HG03442 (cell line): Measurements from ENCODE around the gene FAM117A.
"Not testable (repeated sequence)": the region's sequence is repeated elsewhere in the genome, so short reads cannot be mapped to it uniquely, and the experiment has no call there.

Experiments used
- ATAC-seq: cut with Tn5 transposase; IDR thresholded peaks from one replicate; pipeline ENCODE4 v1.9.1; 2021; ENCODE audit warnings: mild to moderate bottlenecking, moderate library complexity; ENCODE audit not compliant: unreplicated experiment

The FAM117A gene

GRCh38 chr17:49681106-49681979, 82.6 kb downstream of the FAM117A start:
- ATAC-seq, result no peak

- ATAC-seq, result no peak
These were observed 83.6 kb downstream of the FAM117A start for GRCh38 chr17:49680314-49680713.

- peak; percentile 76 for ATAC-seq
These were observed 85.7 kb downstream of the FAM117A start, which contains the start of gene SPOP for GRCh38 chr17:49677933-49678847. SPOP (minus strand) TSS chr17:49678097; CDS start chr17:49622810, 55,287 bp downstream.

- peak; percentile 46 for ATAC-seq
These were observed 86.6 kb downstream of the FAM117A start for GRCh38 chr17:49677134-49677932.

- ATAC-seq, result peak; percentile 52
These were observed 87.6 kb downstream of the FAM117A start for GRCh38 chr17:49676276-49676868.

- ATAC-seq, result no peak
These were observed 89.4 kb downstream of the FAM117A start for GRCh38 chr17:49674507-49674906.

- not testable (repeated sequence) for ATAC-seq
These were observed 90.3 kb downstream of the FAM117A start for GRCh38 chr17:49673679-49674078.

GRCh38 chr17:49670641-49671040, 93.3 kb downstream of the FAM117A start:
- no peak for ATAC-seq

- ATAC-seq, result no peak
These were observed 93.9 kb downstream of the FAM117A start for GRCh38 chr17:49670002-49670401.

- ATAC-seq, result no peak
These were observed 96.1 kb downstream of the FAM117A start for GRCh38 chr17:49667854-49668253.

- no peak for ATAC-seq
These were observed 99.2 kb downstream of the FAM117A start for GRCh38 chr17:49664706-49665211.
